ENCODE measurements around the gene GADL1. TPM values are rescaled to one million over a fixed set of nuclear protein-coding genes. Genes with fewer than 3 reads are reported as not detected.

GADL1 gene
- total and polyA plus RNA-seq, 2 experiments from 2014 or later: 0.13 TPM; not detected in 1

GRCh38 chr3:30895329-30895728, 868 bp upstream of the GADL1 start:
- H3K4me2 ChIP-seq: peak overlapping the region; percentile 89
- H2AFZ ChIP-seq: no peak overlapping the region
- DNase-seq (ENCODE audit: low spot score): no peak
- no peaks in the 10 kb centered on the region for H4K20me1 ChIP-seq (ENCODE audit: insufficient read depth, poor library complexity, severe bottlenecking)
- H3K27ac ChIP-seq: no peak overlapping the region
- no peak overlapping the region for H3K4me3 ChIP-seq
- H3K79me2 ChIP-seq: no peaks in the 10 kb centered on the region
- no peaks in the 10 kb centered on the region for H3K9me2 ChIP-seq (replicated peaks; ENCODE audit: insufficient read depth)
- H3K4me1 ChIP-seq (ENCODE audit: insufficient read depth): peaks cover 3% of the 10 kb centered on the region
- H3K9me3 ChIP-seq (ENCODE audit: low read depth): no peaks in the 10 kb centered on the region
- H3K36me3 ChIP-seq (replicated peaks; ENCODE audit: insufficient read depth, low read depth): no peaks in the 10 kb centered on the region
- TF ChIP-seq EZH2phosphoT487 (IDR thresholded peaks at IDR 0.05; ENCODE audit: low read depth, severe bottlenecking, unreplicated experiment) (no peak), CTCF (IDR thresholded peaks at IDR 0.05; ENCODE audit: poor library complexity) (no peak), EZH2 (IDR thresholded peaks at IDR 0.05; ENCODE audit: borderline replicate concordance) (no peak)
- peaks cover 41% of the 10 kb centered on the region for H3K27me3 ChIP-seq
- WGBS (ENCODE audit: low lambda C conversion rate, missing lambda C conversion rate): 54% methylated on average over 5 of the region's 5 CpGs

- H3K9me3 ChIP-seq (ENCODE audit: low read depth): no peaks in the 10 kb centered on the region
- H3K36me3 ChIP-seq (replicated peaks; ENCODE audit: insufficient read depth, low read depth): no peaks in the 10 kb centered on the region
- peaks cover 3% of the 10 kb centered on the region for H3K4me1 ChIP-seq (ENCODE audit: insufficient read depth)
- peak overlapping the region; percentile 61 for H2AFZ ChIP-seq
- H3K79me2 ChIP-seq: no peaks in the 10 kb centered on the region
- H3K4me2 ChIP-seq: peak overlapping the region; percentile 89
- no peak overlapping the region for H3K4me3 ChIP-seq
- H3K27ac ChIP-seq: no peak overlapping the region
- no peak for TF ChIP-seq CTCF (IDR thresholded peaks at IDR 0.05; ENCODE audit: poor library complexity)
- no peak for TF ChIP-seq EZH2 (IDR thresholded peaks at IDR 0.05; ENCODE audit: borderline replicate concordance)
- no peak for TF ChIP-seq EZH2phosphoT487 (IDR thresholded peaks at IDR 0.05; ENCODE audit: low read depth, severe bottlenecking, unreplicated experiment)
- DNase-seq (ENCODE audit: low spot score): no peak
- H3K9me2 ChIP-seq (replicated peaks; ENCODE audit: insufficient read depth): no peaks in the 10 kb centered on the region
- 58% methylated on average over 8 of the region's 8 CpGs for WGBS (ENCODE audit: low lambda C conversion rate, missing lambda C conversion rate)
- peaks cover 41% of the 10 kb centered on the region for H3K27me3 ChIP-seq
- H4K20me1 ChIP-seq (ENCODE audit: insufficient read depth, poor library complexity, severe bottlenecking): no peaks in the 10 kb centered on the region
Observed at GRCh38 chr3:30893678-30894325, 659 bp downstream of the GADL1 start.

GRCh38 chr3:30890907-30891306, 3.6 kb downstream of the GADL1 start:
- Histone ChIP-seq H3K4me3 (no peak overlapping the region), H3K27ac (no peak overlapping the region), H2AFZ (no peak overlapping the region), H3K4me2 (no peak overlapping the region), H3K27me3 (peaks cover 40% of the 10 kb centered on the region), H3K4me1 (ENCODE audit: insufficient read depth) (peaks cover 3% of the 10 kb centered on the region), H3K79me2 (no peaks in the 10 kb centered on the region), H3K36me3 (replicated peaks; ENCODE audit: insufficient read depth, low read depth) (no peaks in the 10 kb centered on the region), H3K9me3 (ENCODE audit: low read depth) (no peaks in the 10 kb centered on the region), H4K20me1 (ENCODE audit: insufficient read depth, poor library complexity, severe bottlenecking) (no peaks in the 10 kb centered on the region), H3K9me2 (replicated peaks; ENCODE audit: insufficient read depth) (no peaks in the 10 kb centered on the region)
- 53% methylated on average over 1 of the region's 1 CpG for WGBS (ENCODE audit: low lambda C conversion rate, missing lambda C conversion rate)
- DNase-seq (ENCODE audit: low spot score): no peak
- TF ChIP-seq EZH2 (IDR thresholded peaks at IDR 0.05; ENCODE audit: borderline replicate concordance) (no peak), EZH2phosphoT487 (IDR thresholded peaks at IDR 0.05; ENCODE audit: low read depth, severe bottlenecking, unreplicated experiment) (no peak), CTCF (IDR thresholded peaks at IDR 0.05; ENCODE audit: poor library complexity) (no peak)

All from hepatocyte (in vitro differentiated cells).